GM18520 (cell line): ENCODE results near the gene NRP2.

ENCODE experiments used
- ATAC-seq: cut with Tn5 transposase; IDR thresholded peaks from one replicate; pipeline ENCODE4 v1.9.1; 2021; ENCODE audit not compliant: unreplicated experiment

The NRP2 gene

GRCh38 chr2:205705511-205706349 is 23.4 kb downstream of the NRP2 start:
- no peak for ATAC-seq

GRCh38 chr2:205706769-205707381 is 24.6 kb downstream of the NRP2 start:
- ATAC-seq: peak; percentile 91

- no peak for ATAC-seq
Observed at GRCh38 chr2:205708231-205708631, 25.9 kb downstream of the NRP2 start.

DNA sequence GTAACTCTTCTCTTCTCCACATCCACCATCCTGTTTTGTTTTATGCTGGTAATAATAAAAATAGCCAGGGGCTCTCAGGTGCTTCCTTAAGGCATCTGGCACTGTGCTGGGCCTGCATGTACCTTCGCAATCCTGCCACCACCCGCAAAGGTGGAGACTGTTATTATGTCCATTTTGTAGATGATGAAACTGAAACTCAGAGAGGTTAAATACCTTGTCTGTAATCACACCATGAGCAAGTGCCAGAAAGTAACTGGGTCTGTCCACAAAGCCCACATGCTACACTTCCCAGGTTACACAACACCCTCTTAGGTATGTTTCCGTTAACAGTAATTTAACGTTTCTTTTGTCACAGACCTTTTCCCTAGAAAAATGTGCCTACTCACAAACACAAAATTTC is 27.0 kb downstream of the NRP2 start:
- no peak for ATAC-seq

DNA sequence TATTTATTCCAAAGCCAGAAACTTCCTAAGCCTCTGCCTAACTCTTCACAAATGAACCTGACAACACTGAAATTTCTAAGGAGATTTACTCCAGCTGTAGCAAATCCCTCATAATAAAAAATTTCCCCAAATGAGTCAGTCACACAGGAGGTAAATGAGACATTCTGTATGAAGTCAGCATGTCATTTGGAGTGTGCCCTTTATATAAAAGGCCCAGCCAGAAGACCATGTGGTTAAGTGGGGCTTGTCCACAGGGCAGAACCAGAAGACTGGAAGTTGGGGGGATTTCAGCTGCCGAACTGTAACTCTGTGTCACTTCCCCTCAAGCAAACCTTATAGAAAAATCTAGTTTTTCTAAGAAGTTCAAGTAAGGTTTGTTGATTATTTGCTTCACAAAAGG is 30.2 kb downstream of the NRP2 start:
- no peak for ATAC-seq

DNA sequence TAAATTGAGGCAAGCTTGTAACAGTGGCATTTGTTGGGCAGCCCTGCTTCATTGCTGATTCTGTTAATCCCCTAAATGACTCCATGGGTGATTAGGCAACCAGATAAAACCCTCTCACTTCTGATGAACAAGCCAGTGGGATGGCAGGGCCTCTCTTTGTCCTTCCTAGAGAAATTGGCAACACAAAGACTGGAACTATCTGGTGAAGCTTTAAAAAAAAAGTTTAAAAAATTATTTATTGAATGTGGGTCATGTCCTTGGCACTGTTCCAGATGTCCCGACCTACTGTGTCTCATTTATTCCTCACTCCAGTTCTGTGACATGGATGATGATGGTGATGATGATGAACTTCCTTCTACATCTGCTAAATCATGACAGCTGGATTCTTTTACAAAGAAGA is 30.8 kb downstream of the NRP2 start:
- no peak for ATAC-seq

GRCh38 chr2:205714058-205714776 is 31.9 kb downstream of the NRP2 start:
- peak; percentile 78 for ATAC-seq

DNA sequence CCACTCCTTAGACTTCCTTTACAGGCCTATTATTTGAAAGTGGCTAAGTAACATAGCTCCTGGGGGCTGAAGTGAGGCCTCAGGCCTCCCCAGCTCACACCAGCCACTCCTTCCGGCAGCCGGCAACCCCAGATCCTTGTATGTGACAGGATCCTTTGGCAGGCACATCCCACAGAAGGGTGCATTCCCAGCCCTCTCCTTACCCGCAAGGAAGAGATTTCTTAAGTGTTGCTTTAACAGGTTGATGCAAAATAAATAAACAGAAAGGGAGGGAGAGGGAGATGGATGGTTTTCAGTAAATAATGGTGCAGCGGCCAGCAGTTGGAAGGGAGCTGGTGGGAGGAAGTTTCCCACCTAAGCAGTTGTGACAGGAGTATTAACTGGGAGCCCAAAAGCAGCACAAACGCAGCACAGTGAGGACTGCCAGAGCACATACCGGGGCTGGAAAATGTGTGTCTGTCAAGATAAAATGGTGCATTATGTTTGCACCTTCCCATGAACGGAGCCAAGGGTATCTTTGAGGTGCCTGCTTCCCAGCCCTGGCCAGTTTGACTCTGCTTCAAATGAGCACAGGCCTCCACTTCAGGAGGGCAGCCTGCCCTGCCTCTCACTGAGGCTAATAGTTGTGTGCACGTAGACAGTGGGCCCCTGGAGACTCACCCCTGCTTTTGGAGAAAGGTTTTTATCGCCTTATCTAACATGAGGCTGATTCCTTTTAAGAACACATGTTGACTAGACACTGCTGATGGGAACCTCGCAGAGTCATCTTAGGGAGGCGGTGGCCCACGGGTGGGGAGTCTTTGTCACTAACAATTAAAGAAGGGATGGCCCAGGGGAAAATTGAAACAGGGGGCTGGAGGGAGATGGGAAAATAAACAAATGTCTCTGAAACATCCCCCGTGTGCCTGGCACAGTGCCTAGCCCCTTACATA is 32.8 kb downstream of the NRP2 start:
- no peak for ATAC-seq

DNA sequence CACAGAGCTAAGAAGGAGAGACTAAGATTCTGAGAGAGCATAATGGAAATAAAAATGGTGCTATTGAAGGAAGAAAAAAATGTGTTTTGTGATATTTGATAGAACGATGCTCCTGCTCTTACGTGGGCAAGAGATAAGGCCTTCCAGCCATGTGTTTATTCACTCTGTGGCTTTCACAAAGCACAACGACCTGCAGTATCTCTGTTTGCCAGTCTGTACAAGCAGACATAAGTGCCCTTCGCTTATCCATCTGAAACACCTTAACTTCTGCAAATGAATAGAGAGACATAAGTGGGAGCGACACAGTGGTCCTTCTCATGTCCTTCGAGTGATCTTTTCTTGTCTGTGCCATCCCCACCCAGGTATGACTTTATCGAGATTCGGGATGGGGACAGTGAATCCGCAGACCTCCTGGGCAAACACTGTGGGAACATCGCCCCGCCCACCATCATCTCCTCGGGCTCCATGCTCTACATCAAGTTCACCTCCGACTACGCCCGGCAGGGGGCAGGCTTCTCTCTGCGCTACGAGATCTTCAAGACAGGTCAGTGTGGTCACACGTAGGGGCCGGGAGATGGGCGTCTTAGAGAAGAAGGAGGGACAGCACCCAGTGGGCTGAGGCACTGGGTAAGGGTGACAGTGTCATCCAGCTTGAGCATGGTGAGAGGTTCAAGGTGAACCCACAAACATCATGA is 33.7 kb downstream of the NRP2 start:
- ATAC-seq: no peak

GRCh38 chr2:205717175-205717846 is 35.0 kb downstream of the NRP2 start:
- no peak for ATAC-seq

DNA sequence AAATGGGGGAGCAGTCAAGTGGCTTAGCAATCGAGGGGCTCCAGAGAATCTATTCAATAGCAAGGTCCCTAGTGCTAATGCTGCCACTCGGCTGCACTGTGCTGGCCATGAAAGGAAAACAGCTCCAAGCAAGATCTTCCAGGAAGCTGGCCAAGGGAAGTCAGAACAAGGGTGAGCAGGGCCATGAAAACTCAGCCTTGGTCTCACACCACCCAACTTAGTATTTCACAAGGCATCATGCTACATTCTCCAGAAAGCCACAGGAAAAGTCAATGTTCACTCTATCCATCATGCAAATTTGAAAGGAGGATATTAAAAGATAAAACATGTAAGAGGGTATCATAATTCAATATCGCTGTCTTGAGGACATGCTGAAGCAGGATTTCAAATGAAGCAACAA is 35.7 kb downstream of the NRP2 start:
- no peak for ATAC-seq

DNA sequence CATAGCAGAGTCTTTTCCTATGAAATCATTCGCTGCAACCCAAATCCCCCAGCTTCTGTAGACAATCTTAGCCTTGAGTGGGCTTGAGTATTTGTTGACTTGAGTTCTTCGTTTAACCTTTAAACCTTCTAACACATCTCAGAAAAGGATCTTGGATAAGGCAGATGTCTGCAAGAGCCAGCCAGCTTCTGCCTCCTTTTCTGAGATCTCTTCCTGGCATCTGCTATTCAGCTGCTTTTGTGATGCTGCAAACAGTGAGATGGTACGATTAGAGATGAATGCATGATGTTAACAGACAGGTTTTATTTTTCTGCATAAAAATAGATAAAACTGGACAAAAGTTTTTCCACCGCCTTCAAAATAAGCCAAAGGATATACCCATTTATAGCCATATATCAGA is 37.5 kb downstream of the NRP2 start:
- no peak for ATAC-seq

DNA sequence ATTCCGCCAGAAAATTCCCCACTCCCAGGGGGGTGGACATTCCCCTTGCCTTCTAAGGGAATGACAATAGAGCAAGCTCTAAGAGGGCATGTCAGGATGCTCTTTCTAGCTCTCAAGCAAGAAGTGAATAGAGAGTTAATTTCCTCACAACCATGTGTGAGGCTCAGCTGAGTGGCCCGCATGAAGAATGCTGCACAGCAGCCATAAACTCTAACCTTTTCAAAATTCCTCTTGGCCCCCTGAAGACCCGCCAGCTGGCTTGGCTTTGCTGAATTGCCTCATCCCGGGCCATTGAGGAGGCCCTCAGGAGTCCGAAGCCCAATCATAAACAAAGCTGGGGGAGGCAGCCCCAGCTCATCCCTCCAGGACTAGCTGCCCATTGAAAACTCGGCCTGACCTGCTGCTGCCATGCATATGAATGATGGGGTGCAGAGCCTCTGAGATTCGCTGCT is 38.2 kb downstream of the NRP2 start:
- no peak for ATAC-seq

- ATAC-seq: no peak
Observed at GRCh38 chr2:205721057-205721449, 38.8 kb downstream of the NRP2 start.

DNA sequence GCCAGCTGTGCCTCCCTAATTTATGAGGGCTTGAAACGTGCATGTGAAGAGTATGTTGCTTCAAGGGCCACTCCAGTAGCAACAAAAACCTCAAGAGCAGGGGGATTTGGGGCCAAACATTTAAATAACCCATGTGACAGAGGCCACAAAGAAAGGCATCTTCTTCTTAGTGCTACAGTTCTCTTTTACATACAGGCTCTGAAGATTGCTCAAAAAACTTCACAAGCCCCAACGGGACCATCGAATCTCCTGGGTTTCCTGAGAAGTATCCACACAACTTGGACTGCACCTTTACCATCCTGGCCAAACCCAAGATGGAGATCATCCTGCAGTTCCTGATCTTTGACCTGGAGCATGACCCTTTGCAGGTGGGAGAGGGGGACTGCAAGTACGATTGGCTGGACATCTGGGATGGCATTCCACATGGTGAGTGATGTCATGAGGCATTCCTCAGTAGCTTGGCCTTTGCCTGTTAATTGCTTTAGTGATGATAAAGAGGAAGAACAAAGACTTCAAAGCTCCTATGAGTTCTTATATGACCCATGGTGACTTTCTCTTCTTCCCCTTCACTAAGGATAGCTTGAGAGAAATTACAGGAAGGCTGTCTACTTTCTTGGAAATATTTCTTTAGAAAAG is 40.1 kb downstream of the NRP2 start:
- ATAC-seq: no peak

GRCh38 chr2:205723179-205723578 is 40.9 kb downstream of the NRP2 start:
- no peak for ATAC-seq

- no peak for ATAC-seq
Observed at GRCh38 chr2:205725059-205725458, 42.8 kb downstream of the NRP2 start.

GRCh38 chr2:205726506-205726905 is 44.2 kb downstream of the NRP2 start:
- no peak for ATAC-seq

GRCh38 chr2:205727174-205727573 is 44.9 kb downstream of the NRP2 start:
- ATAC-seq: no peak
